Medulla oblongata (tissue), 1 donor: ENCODE results near the gene TUBB4B.
A peak's percentile ranks its signal among the peaks of the same experiment; 100 is the strongest.

Source experiments
- DNase-seq: peaks from one replicate; pipeline ENCODE4 v3.0.0-alpha.2; 2015; ENCODE audit errors: extremely low spot score

Gene TUBB4B

DNA sequence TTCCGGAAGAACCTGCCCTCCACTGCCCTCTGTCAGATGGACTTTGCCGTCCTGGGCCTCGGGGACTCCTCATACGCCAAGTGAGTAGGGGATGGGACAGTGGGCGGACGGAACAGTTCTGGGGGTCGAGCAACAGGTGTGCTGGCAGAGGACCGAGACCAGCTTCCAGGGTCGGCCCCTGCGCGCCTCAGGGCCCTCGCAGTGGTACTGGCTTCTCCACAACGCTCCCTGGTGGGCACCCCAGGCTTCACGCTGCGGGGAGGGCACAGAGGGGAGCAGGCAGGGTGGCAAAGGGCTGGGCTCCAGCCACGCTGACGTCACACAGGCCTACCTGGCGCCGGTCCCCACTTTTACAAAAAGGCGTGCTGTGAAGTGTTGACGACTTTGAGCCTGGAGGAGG, 28.6 kb upstream of the TUBB4B start:
- no peak for DNase-seq

DNA sequence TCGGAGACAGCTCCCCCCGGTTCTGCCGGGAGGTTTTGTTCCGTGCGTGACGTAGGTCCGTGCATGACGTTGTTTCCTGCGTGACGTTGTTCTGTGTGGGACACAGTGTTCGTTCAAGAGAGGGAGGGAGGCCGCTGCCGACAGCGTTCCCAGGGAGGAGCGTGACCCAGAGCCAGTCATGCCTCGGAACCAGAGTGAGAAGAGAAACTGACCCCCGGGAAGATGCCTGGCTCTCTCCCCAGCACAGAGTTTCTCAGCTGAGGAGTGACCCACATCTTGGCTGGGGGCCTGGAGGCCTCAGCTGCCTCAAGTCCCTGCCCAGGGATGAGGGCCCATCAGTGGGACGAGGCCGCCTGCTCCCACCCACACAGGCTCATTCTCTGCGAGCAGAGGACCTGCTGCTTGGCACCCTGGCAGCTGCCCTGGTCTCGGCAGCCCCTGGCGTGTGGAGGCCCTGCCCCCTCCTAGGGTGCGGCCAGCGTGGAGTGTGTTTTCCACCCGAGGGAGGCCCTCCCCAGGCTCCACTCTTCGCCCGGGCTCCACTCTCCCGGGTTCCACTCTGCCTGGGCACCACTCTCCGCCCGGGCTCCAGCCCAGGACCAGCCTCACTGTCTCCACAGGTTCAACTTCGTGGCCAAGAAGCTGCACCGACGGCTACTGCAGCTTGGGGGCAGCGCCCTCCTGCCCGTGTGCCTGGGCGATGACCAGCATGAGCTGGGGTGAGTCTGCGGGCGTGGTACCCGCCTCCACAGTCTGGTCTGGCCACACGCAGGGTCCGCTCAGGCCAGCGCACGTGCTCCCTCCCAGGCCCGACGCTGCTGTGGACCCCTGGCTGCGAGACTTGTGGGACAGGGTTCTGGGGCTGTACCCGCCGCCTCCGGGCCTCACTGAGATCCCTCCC, 27.7 kb upstream of the TUBB4B start:
- peak; percentile 76 for DNase-seq

GRCh38 chr9:137214620-137215019, 26.5 kb upstream of the TUBB4B start:
- no peak for DNase-seq

DNA sequence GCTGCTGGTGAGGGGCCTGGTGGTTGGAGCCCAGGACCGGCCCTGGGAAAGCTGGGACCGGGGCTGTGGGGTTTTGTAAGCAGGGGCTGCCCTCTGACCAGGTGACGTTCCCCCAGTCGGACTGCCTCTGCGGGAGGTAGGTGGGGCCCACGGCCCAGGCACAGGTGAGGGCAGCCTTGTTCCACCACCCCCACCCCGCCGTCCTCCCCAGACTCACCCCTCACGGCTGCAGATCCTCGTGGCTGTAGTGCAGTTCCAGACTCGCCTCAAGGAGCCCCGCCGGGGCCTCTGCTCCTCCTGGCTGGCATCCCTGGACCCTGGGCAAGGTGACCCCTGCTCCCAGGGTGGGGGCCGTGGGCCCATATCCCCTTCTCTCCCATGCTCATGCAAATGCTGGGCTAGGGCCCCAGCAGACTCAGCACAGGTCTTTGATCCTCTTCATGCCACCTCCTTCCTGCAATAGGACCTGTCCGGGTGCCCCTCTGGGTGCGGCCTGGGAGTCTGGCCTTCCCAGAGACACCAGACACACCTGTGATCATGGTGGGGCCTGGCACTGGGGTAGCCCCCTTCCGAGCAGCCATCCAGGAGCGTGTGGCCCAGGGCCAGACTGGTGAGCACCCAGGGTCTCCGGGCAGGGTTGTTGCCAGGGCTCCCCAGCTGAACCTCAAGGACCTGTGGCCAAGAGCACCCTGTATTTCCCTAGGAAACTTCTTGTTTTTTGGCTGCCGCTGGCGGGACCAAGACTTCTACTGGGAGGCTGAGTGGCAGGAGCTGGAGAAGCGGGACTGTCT, 25.7 kb upstream of the TUBB4B start:
- DNase-seq, result no peak

DNA sequence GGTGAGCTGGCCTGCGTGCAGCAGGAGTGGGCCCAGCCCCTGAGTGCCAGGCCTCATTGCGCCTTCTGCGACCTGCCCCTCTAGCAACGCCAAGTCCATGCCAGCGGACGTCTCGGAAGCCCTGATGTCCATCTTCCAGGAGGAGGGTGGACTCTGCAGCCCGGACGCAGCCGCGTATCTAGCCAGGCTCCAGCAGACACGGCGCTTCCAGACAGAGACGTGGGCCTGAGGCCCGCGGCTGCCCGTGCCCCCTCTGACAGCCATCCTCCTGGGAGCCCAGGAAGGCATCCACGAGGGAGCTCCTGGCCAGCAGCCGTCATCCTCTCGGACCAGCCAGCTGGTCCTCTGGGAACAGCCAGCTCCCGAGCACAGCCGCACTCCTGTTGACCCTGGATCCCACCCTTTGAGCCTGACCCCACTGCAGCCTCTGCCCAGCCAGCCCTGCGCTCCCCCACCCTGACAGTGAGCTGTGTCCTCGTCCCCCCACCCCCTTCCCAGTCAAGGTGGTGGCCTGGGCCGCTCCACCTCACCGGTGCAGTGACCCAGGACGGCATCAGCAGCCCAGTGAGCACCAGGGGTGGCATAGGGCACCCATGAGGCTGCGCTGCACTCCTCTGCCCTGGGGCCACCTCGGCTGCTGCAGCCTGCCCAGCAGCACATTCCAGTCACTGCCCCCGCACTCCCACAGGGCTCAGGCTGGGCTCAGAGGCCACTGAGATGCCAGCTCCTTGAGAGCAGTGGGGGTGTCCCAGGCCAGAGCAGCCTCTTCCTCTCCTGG, 24.7 kb upstream of the TUBB4B start:
- no peak for DNase-seq

DNA sequence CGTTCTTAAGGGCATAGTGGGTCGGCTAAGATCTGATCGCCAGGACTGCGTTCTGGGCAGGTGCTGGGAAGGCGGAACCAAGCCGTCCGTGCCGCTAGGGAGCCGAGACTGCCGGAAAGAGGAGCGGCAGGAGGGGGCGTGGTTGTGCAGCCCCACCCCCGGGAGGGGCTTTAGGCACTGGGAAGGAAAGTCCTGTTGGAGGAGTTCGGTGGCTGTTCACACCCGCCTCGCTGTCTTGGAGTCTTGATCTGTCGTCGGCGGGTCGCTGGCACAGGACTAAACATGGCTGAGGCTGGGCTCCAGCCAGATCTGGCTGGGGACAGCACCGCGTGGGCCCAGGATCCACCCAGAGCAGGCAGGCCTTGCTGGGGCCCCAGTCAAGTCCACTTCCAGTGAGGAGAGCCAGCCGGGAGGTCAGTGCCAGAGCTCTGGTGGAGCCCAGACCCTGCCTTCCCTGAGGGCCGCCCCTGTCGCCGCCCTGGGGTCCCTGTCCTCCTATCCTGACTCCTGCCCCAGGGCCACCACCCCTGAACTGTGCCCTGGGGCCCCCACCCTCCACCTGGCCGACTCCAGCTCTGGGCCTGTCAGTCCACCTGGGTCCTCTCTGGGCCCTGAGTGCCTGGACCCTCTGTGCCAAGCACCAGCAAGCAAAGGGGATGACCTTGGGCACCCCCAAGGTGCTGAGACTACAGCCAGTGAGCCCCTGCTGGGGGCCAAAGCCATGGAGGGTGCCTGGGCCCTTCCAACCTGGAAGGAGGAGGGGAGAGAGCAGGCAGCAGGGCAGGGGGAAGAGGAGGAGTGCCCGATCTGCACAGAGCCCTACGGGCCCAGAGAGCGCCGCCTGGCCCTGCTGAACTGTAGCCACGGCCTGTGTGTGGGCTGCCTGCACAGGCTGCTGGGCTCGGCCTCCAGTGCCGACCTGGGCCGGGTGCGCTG, 23.5 kb upstream of the TUBB4B start:
- no peak for DNase-seq

DNA sequence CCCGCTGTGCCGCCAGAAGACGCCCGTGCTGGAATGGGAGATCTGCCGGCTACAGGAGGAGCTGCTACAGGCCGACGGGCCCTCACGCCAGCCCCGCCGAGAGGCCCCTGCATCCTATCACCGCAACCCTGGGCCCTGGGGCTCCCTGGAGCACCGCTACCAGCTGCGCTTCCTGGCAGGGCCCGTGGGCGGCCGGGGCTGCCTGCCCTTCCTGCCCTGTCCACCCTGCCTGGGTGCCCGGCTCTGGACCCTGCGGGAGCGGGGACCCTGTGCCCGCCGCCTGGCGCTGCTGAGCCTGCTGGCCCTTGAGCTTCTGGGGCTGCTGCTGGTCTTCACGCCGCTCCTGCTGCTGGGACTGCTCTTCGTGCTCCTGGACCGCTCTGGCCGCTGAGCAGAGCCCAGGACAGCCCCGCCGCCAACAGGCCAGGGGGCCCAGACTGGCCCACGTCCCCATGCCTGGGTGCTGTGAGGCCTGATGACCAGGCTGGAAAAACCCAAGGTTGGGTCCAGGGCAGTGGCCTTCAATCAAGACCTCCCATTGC, 22.8 kb upstream of the TUBB4B start:
- DNase-seq, result no peak

DNA sequence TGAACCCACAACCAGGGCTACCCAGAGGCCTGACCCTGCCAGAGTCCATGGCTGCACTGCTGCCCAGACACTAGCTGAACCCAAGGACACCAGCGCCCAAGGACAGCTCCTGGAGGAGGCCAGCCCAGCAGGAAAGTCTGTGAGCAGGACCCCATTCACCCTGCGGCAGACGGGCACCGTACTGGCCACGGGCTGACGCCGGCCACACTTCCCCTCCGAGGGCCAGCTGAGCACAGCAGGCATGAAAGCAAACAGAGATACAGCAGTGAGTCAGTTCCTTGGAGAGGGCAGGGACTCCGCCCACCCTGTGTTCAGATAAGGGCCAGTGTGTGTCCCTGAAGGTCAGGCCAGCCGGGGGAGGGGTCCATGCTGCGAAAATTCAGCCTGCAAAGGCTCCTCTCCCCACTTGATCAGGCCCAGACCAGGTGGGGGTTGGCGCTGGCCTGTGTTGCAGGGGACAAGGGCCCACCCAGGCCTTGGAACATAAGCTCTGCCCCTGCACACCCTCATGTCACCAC, 22.3 kb upstream of the TUBB4B start:
- no peak for DNase-seq

DNA sequence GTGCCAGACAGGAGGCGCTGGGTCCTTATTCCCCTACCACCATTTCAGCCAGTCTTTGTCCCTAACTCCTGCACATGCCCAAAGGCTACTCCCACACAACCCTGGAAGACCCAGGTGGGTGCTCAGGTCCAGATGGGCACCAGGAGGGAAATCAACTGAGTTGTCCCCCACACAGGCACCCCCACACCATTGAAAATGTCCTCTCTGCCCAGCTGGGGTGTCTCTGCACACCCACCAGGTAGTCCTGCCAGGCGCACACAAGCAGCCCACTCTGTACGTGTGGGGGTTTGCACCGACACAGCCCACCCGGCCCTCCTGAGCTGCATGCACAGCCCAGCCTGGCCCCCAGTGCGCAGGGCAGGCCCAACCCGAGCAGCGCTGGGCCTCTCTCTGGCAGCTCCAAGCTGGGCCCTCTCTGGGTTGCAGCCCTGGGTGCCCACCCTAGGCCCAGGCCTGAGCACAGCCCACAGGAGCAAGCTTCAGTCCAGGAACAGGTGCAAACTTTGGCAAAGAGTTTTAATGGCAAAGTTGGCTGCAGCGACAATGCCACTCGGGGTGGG, 21.2 kb upstream of the TUBB4B start:
- DNase-seq, result no peak

- no peak for DNase-seq
Measured at GRCh38 chr9:137220317-137221094, 20.6 kb upstream of the TUBB4B start.

- DNase-seq, result no peak
Measured at GRCh38 chr9:137221095-137221505, 20.0 kb upstream of the TUBB4B start.

GRCh38 chr9:137221506-137222111, 19.5 kb upstream of the TUBB4B start:
- no peak for DNase-seq

DNA sequence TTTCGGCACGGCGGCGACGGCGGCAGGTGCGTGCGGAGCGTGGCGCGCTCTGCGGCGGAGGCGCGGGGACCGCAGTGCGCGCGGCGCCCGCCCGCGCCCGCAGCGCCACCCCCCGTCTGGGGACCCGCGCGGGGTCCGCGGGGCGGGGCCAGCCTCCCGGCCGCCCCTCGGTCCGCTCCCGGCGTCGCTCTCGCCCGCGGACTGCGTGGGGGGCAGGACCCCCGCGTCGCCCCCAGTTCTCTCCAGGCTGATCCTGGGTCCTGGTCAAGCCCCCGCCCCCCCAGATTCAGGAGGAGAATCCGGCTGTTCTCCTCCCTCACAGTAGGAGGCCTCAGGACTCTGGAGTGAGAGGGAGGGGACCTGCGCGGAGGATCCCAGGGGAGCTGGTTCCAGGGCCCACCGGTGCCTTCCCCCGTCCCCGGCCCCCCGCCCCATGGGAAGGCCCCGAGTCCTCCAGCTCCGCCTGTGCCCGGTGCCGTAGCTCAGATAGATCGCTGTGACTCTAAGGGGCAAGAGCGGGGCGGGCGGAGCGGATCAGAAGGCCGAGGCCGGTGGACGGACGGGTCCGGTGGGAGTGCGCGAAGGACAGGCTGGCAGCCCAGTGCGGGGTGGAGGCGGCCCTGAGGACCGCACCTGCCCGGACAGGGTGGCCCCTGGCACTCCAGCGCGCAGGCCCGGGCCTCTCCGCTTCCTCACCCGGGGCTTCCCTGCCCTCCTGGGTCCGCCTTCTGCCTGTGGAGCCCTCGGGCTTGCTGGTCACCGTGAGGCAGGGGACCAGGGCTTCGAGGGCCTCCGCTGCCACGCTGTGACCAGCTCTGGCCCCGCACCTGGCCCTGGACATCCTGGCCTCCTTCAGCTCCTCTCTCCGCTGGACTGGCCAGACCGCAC, 18.7 kb upstream of the TUBB4B start, which contains the start of gene RNF208:
TSS of gene RNF208 (minus strand) at position 51 of the 888 bp plus-strand sequence. CDS start 1,028 bp downstream, outside the sequence.
- no peak for DNase-seq

DNA sequence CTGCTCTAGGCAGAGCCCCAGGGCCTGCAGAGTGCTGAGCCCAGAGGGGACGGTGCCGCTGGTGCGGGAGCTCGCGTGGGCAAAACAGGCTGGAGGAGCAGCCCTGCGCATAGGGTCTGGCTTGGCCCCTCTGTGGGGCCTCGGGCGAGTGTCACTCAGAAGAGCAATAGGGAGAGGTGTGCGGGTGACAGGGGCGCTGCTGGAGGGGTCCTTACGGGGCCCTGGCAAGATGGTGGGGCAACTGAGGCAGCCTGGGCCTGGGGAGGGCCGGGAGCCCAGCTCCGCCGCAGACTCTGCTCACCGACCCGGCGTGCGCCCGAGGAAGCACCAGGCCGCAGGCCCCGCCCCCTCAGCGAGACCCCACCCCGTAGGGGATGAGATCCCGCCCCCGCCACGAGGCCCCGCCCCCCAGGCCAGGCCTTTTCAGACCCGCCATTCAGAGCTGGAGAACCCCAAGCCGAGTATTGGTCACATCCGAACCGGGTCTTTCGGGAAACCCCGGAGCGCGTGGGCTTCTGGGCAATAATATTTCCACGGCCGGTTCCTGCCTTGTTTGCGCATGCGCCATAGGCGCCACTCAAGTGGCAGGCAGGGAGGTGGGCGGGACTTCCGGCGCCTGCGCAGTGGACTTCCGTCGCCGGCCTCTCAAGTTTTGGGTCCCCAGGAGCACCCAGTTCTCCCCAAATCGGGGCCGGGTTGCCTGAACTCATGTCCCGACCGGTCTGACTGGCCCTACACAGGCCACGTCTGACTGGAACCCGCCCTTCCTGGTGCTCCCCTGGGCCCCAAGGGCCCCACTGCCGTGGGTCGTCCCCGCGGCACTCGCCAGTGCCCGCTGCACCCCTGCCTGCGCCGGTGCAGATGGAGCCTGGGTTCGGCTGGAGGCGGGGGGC, 17.8 kb upstream of the TUBB4B start:
- peak; percentile 98 for DNase-seq

DNA sequence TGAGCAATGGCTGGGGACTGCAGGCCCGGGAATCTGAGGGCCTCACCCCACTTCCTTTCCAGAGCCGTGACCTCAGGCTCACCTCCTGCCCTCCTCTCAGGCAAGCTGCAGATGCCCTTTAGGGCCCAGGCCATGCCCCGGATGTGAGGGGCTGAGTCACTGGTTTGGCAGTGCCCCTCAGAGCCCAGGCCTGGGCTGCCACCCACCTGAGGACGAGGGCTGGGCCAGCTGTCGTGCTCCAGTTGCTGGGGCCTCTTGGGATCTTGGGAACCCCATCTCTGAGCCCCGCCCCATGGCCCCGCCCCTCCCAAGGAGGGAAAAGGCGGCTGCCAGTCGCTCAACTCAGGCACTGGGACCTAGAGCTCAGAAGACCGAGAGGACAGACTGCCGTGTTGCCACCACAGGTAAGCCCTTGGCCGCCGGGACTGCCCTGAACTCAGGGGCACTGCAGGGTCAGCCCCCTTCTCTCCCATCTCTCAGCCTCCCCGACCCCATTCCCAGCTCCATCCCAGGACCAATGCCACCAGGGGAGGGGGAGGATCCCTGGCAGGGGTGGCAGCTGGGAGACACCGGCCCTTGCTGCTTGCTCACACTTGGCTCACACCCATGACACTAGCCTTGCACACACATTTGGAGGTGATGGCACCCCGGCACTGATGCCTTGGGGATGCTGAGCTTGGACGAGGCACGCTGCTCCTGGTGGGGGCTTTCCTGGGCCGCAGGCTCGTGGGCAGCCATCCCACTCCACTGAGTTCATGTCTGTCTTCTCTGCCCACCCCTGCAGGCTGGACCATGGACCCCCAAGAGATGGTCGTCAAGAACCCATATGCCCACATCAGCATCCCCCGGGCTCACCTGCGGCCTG, 16.0 kb upstream of the TUBB4B start, which contains the start of gene CYSRT1:
TSS of gene CYSRT1 (plus strand) at position 345 of the 865 bp plus-strand sequence. CDS start at position 793, 448 bp downstream.
- DNase-seq, result no peak
